Astrocyte (in vitro differentiated cells and primary cell): ENCODE measurements around the gene GRID2.

Experiments used
- EZH2 ChIP-seq: IDR thresholded peaks from 2 replicates; pipeline ENCODE4 v1.6.1; 2012; ENCODE audit warnings: mild to moderate bottlenecking, low read length, inconsistent platforms; ENCODE audit not compliant: insufficient read depth
- TF ChIP-seq, protein P1 (sequence below): IDR thresholded peaks from 2 replicates; pipeline ENCODE4 v1.5.1; 2011; ENCODE audit warnings: low read depth, mild to moderate bottlenecking, inconsistent platforms, low read length, moderate library complexity; ENCODE audit not compliant: insufficient read depth

DNA sequence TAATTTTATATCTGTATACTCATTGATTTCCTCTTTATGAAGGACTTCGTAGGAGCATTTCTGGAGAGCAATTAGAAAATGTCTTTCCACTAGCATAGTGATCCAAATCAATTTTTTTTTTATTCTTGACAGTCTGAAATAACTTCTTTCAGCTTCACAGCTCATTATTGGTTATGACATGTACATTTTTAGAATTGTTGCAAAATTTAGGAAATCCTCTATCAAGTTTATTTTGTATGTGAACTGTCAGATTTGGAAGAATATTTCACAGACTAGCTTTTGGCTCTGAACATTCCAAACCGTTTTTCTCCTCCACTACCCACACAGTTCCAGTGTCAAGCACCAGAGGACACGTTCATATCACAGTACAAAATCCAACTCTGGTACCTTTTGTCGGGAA lies 1275.2 kb downstream of the GRID2 start:
- no peak for TF ChIP-seq EZH2
- TF ChIP-seq, protein P1, sequence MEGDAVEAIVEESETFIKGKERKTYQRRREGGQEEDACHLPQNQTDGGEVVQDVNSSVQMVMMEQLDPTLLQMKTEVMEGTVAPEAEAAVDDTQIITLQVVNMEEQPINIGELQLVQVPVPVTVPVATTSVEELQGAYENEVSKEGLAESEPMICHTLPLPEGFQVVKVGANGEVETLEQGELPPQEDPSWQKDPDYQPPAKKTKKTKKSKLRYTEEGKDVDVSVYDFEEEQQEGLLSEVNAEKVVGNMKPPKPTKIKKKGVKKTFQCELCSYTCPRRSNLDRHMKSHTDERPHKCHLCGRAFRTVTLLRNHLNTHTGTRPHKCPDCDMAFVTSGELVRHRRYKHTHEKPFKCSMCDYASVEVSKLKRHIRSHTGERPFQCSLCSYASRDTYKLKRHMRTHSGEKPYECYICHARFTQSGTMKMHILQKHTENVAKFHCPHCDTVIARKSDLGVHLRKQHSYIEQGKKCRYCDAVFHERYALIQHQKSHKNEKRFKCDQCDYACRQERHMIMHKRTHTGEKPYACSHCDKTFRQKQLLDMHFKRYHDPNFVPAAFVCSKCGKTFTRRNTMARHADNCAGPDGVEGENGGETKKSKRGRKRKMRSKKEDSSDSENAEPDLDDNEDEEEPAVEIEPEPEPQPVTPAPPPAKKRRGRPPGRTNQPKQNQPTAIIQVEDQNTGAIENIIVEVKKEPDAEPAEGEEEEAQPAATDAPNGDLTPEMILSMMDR: no peak
